MM.1S (cell line): Measurements from ENCODE around the gene RFX2.

Source experiments
- EZH2phosphoT487 ChIP-seq: fragments of 300-600 bp; sonication (generic); IDR thresholded peaks from 2 replicates; pipeline ENCODE4 v1.6.1; 2018; ENCODE audit warnings: antibody characterized with exemption, low read length
- TF ChIP-seq, protein P1 (sequence below): fragments of 300-600 bp; sonication (generic); IDR thresholded peaks from 2 replicates; pipeline ENCODE4 v1.5.1; 2016; ENCODE audit warnings: antibody characterized with exemption, low read length, mixed read lengths

- TF ChIP-seq, protein P1, sequence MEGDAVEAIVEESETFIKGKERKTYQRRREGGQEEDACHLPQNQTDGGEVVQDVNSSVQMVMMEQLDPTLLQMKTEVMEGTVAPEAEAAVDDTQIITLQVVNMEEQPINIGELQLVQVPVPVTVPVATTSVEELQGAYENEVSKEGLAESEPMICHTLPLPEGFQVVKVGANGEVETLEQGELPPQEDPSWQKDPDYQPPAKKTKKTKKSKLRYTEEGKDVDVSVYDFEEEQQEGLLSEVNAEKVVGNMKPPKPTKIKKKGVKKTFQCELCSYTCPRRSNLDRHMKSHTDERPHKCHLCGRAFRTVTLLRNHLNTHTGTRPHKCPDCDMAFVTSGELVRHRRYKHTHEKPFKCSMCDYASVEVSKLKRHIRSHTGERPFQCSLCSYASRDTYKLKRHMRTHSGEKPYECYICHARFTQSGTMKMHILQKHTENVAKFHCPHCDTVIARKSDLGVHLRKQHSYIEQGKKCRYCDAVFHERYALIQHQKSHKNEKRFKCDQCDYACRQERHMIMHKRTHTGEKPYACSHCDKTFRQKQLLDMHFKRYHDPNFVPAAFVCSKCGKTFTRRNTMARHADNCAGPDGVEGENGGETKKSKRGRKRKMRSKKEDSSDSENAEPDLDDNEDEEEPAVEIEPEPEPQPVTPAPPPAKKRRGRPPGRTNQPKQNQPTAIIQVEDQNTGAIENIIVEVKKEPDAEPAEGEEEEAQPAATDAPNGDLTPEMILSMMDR: no peak
- no peak for TF ChIP-seq EZH2phosphoT487
Measured at GRCh38 chr19:6101291-6101825, 8.9 kb downstream of the RFX2 start.
